Neutrophil (primary cell): Measurements from ENCODE around the gene CABLES1.

Experiments used
- H3K27ac ChIP-seq: fragments of 200-600 bp; sonication (generic); 2 replicates; pipeline ENCODE4 v1.5.1; 2016; ENCODE audit warnings: mild to moderate bottlenecking, moderate library complexity
- H3K27me3 ChIP-seq: fragments of 200-600 bp; sonication (generic); 2 replicates; pipeline ENCODE4 v1.6.0; 2016; ENCODE audit warnings: mild to moderate bottlenecking
- H3K36me3 ChIP-seq: fragments of 200-600 bp; sonication (generic); 2 replicates; pipeline ENCODE4 v1.5.1; 2017
- H3K4me1 ChIP-seq, 2 experiments: fragments of 200-600 bp in 1 of 2; sonication (generic) in 1 of 2; 1 replicate in 1 of 2; 2 replicates in 1 of 2; pipeline versions ENCODE4 v1.5.1 to v1.6.1; 2013 to 2016; ENCODE audit warnings: low read depth in 1 of 2, low read length in 1 of 2, mild to moderate bottlenecking in 1 of 2, moderate library complexity in 1 of 2; ENCODE audit not compliant: control insufficient read depth in 1 of 2, insufficient read depth in 1 of 2
- H3K4me3 ChIP-seq, 2 experiments: fragments of 200-600 bp in 1 of 2; sonication (generic) in 1 of 2; 1 replicate in 1 of 2; 2 replicates in 1 of 2; pipeline ENCODE4 v1.5.1; 2013 to 2016; ENCODE audit warnings: low read depth in 1 of 2, low read length in 1 of 2, mild to moderate bottlenecking in 1 of 2, moderate library complexity in 1 of 2
- H3K9me3 ChIP-seq: fragments of 200-600 bp; sonication (generic); 2 replicates; pipeline ENCODE4 v1.5.1; 2016
- CTCF ChIP-seq: fragments of 200-600 bp; sonication (generic); IDR thresholded peaks from 2 replicates; pipeline ENCODE4 v1.5.1; 2016; ENCODE audit warnings: antibody characterized with exemption

The CABLES1 gene

GRCh38 chr18:23302851-23303527, 167.7 kb downstream of the CABLES1 start:
- no peaks in the 10 kb centered on the region for H3K27me3 ChIP-seq
- peaks cover 2 to 3% of the 10 kb centered on the region in 2 experiments for H3K4me1 ChIP-seq
- TF ChIP-seq CTCF = no peak
- no peaks in the 10 kb centered on the region for H3K9me3 ChIP-seq
- H3K27ac ChIP-seq = no peak overlapping the region
- H3K4me3 ChIP-seq = no peak overlapping the region
- H3K36me3 ChIP-seq = no peaks in the 10 kb centered on the region

- Histone ChIP-seq H3K4me3 (no peak overlapping the region), H3K36me3 (no peaks in the 10 kb centered on the region), H3K27me3 (no peaks in the 10 kb centered on the region), H3K9me3 (no peaks in the 10 kb centered on the region), H3K4me1 (peaks cover 7% of the 10 kb centered on the region in 2 experiments), H3K27ac (no peak overlapping the region)
- TF ChIP-seq CTCF = no peak
These were observed 171.5 kb downstream of the CABLES1 start for GRCh38 chr18:23306822-23307221.

GRCh38 chr18:23307567-23308295, 172.4 kb downstream of the CABLES1 start:
- Histone ChIP-seq H3K27ac (no peak overlapping the region), H3K9me3 (no peaks in the 10 kb centered on the region), H3K36me3 (no peaks in the 10 kb centered on the region), H3K27me3 (no peaks in the 10 kb centered on the region), H3K4me3 (no peak overlapping the region), H3K4me1 (peaks cover 7% of the 10 kb centered on the region in 2 experiments)
- no peak for TF ChIP-seq CTCF
